ENCODE data around the gene TSPAN9.

GRCh38 chr12:3333991-3334391, 256.8 kb downstream of the TSPAN9 start:
- no peak for TF ChIP-seq CTCF (IDR thresholded peaks at IDR 0.05)
- TF ChIP-seq POLR2AphosphoS5 (IDR thresholded peaks at IDR 0.05; ENCODE audit: low read depth, low read length), result no peak
- no peak for TF ChIP-seq REST (IDR thresholded peaks at IDR 0.05; ENCODE audit: insufficient read depth in 1 of 2, low read depth in 2 of 2, low read length in 1 of 2)
- TF ChIP-seq SIN3A (IDR thresholded peaks at IDR 0.05; ENCODE audit: borderline replicate concordance, insufficient read depth, low read depth, low read length), result no peak
- no peak for TF ChIP-seq TCF7L2 (IDR thresholded peaks at IDR 0.05; ENCODE audit: low read depth, low read length)
